Breast epithelium (tissue), 4 donors: ENCODE results near the gene FUCA1. TPM values are rescaled to one million over a fixed set of nuclear protein-coding genes. Genes with fewer than 3 reads are reported as not detected.

Experiments used
- DNase-seq, 2 donors: peaks; one replicate each; pipeline ENCODE4 v3.0.0-alpha.2; 2019; ENCODE audit warnings: low spot score in 2 of 2
- H3K27ac ChIP-seq, 2 donors: fragments of 200-600 bp; sonication (generic) in 1 of 2; one replicate each; pipeline ENCODE4 v1.5.1; 2016 to 2019; ENCODE audit warnings: mild to moderate bottlenecking in 1 of 2
- H3K27me3 ChIP-seq, 2 donors: fragments of 200-600 bp; sonication (generic) in 1 of 2; one replicate each; pipeline versions ENCODE4 v1.5.1 to v1.6.0; 2017 to 2019; ENCODE audit warnings: control low read depth in 1 of 2, mild to moderate bottlenecking in 1 of 2
- H3K36me3 ChIP-seq: fragments of 200-600 bp; one replicate; pipeline ENCODE4 v1.5.1; 2019
- H3K4me1 ChIP-seq, 2 donors: fragments of 200-600 bp; sonication (generic); one replicate each; pipeline ENCODE4 v1.5.1; 2016 to 2019; ENCODE audit warnings: control low read depth in 1 of 2
- H3K4me3 ChIP-seq, 3 donors: fragments of 200-600 bp; sonication (generic); 1 replicate in 2 of 3; 2 replicates in 1 of 3; pipeline ENCODE4 v1.5.1; 2016 to 2019; ENCODE audit warnings: mild to moderate bottlenecking in 3 of 3, moderate library complexity in 2 of 3
- H3K9me3 ChIP-seq, 2 donors: fragments of 200-600 bp; sonication (generic) in 1 of 2; one replicate each; pipeline ENCODE4 v1.5.1; 2016 to 2019; ENCODE audit warnings: control low read depth in 1 of 2
- POLR2A ChIP-seq: fragments of 450-650 bp; IDR thresholded peaks from one replicate; pipeline ENCODE4 v1.6.1; 2016; ENCODE audit warnings: antibody characterized with exemption, mild to moderate bottlenecking, moderate library complexity
- POLR2AphosphoS5 ChIP-seq, 3 donors: sonication (generic); formaldehyde crosslinking; IDR thresholded peaks; one replicate each; pipeline ENCODE4 v1.6.1; 2017; ENCODE audit warnings: antibody characterized with exemption in 3 of 3
- intact Hi-C: fragments of 100-400 bp; cut with DNase I; formaldehyde crosslinking; loops from one replicate; pipeline ENCODE4 v1.15.1; 2023; ENCODE audit warnings: low total_unique reads
- total RNA-seq, 3 donors: library from RNA; depleted of rRNA; stranded (reverse); fragments of >200 nt; gene quantifications; one replicate each; pipeline ENCODE4 v1.1.0, GENCODE V29; 2016
- TF ChIP-seq, protein P1 (sequence below), 3 donors: fragments of 450-650 bp; IDR thresholded peaks; one replicate each; pipeline ENCODE4 v1.5.1; 2016 to 2017; ENCODE audit warnings: antibody characterized with exemption in 3 of 3, mild to moderate bottlenecking in 3 of 3, moderate library complexity in 3 of 3

The FUCA1 gene
- total RNA-seq, 3 donors from 2014 or later, result 26.9 to 45.3 (median 44.2) TPM

DNA sequence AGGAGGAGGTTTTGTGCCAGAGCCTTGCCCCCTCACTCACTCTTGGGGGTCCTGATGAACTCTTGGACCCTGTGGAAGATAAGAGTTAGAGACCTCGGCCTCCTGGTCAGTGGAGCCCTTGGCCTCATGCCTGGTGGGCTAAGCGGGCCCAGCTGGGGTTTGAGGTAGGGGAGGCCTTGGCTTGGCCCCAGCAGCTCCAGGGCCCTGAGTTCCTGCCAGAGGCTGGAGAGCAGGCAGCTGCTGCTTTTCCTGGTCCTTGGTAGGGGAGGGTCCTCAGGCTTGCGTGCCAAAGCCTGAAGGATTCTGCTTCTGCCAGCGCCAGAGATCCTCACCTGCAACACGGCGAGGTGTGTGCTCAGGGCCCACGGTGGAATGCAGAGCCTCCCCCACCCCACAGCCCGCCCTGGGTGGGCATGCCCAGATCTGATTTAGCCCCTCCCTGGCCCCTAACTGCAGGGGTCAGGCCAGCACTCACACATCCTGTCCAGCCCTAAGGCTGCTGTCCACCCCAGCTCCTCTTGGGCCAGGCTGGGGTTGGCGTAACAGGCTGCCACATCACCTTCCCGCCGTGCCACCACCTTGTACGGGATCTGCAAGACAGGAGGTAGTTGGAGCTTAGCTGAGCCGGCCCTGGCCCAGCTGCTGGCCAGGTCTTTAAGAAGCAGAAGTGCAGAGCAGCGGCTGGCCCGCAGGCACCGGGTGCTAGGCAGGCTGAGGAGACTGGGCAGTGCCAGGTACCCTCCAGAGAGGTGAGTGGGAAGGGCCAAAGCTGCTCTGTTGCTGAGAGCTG is 72.2 kb downstream of the FUCA1 start:
- intact Hi-C loops, result no loop called here
- DNase-seq, result no peak
- Histone ChIP-seq H3K27ac (peak overlapping the region; percentile 39 to 54), H3K9me3 (no peaks in the 10 kb centered on the region), H3K4me3 (no peak overlapping the region), H3K36me3 (no peaks in the 10 kb centered on the region), H3K4me1 (peaks cover 6 to 16% of the 10 kb centered on the region in 2 donors), H3K27me3 (no peaks in the 10 kb centered on the region)
- TF ChIP-seq POLR2A, result no peak
- TF ChIP-seq POLR2AphosphoS5 (IDR thresholded peaks at IDR 0.05), result no peak
- TF ChIP-seq, protein P1, sequence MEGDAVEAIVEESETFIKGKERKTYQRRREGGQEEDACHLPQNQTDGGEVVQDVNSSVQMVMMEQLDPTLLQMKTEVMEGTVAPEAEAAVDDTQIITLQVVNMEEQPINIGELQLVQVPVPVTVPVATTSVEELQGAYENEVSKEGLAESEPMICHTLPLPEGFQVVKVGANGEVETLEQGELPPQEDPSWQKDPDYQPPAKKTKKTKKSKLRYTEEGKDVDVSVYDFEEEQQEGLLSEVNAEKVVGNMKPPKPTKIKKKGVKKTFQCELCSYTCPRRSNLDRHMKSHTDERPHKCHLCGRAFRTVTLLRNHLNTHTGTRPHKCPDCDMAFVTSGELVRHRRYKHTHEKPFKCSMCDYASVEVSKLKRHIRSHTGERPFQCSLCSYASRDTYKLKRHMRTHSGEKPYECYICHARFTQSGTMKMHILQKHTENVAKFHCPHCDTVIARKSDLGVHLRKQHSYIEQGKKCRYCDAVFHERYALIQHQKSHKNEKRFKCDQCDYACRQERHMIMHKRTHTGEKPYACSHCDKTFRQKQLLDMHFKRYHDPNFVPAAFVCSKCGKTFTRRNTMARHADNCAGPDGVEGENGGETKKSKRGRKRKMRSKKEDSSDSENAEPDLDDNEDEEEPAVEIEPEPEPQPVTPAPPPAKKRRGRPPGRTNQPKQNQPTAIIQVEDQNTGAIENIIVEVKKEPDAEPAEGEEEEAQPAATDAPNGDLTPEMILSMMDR (IDR thresholded peaks at IDR 0.05), result no peak

Other genes starting within 250 kb of the FUCA1 start
- 1,000 to 10,000 TPM; 1,191 to 1,487 (median 1,340) TPM for gene RPL11, start 176.5 kb downstream of the FUCA1 start, total RNA-seq
- 10 to 100 TPM; 30.3 to 61.9 (median 32.8) TPM for gene ELOA, start 124.8 kb downstream of the FUCA1 start, total RNA-seq
- 10 to 100 TPM; 46.9 to 62.8 (median 60.3) TPM for gene PITHD1, start 89.9 kb downstream of the FUCA1 start, total RNA-seq
- 10 to 100 TPM; 31.8 to 52.8 (median 49.5) TPM for gene LYPLA2, start 77.1 kb downstream of the FUCA1 start, total RNA-seq
- 10 to 100 TPM in 2 of 3 donors, 1 to 10 TPM in 1; 9.9 to 31.2 (median 28.2) TPM for gene GALE, start 67.5 kb downstream of the FUCA1 start, total RNA-seq
- gene HMGCL, start 42.9 kb downstream of the FUCA1 start, total RNA-seq, result 10 to 100 TPM; 31.7 to 42.4 (median 39.0) TPM
- under 1 TPM in 1 of 3 donors, not detected in 2; under 0.01 TPM for gene CNR2, start 45.1 kb upstream of the FUCA1 start, total RNA-seq
- gene PNRC2, start 91.5 kb upstream of the FUCA1 start, total RNA-seq, result 100 to 1,000 TPM; 126 to 163 (median 134) TPM
- gene SRSF10, start 112.0 kb upstream of the FUCA1 start, total RNA-seq, result 100 to 1,000 TPM in 2 of 3 donors, 10 to 100 TPM in 1; 99.4 to 156 (median 116) TPM
- gene MYOM3, start 243.8 kb upstream of the FUCA1 start, total RNA-seq, result under 1 TPM; 0.32 to 0.98 (median 0.59) TPM